ENCODE results near the gene VEPH1.

The VEPH1 gene

DNA sequence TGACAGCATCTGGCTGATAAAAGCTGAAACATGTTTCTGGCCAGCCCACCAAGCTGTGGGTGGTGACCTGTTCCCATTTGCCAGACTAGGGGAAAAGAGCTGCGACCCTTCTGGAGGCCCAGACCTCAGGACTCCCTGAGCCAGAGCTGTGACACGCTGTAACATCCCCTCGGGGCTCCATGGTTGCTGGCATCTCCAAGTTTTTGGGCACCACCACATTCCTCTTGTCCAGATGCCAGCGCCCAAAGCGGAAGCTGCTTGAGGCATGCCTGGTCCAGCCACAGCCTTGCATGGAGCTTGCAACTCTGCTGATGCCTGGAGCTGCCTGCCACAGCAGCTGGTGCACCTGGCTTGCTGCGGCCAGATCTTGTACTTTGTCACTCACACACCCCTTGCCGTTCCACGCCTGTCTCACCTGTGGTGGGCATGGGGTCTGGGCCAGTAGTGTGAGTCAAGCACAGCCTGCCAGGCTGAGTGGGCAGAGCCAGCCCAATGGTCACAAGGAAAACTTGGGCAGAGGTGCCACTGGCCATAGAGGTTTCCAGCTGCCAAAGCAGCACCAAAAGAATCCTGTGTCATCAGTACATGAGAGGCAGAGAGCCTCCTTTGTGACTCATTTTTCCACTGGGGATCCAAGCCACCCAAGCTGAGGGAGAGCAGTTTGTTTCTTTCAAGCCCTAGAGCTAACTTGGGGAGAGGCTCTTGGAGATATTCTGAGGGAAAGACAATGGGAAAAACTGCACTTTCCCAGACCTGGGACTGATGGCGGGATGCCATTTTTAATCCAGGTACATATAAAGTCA, 112.3 kb downstream of the VEPH1 start:
- Histone ChIP-seq H3K9me3 (ENCODE audit: severe bottlenecking) (no peaks in the 10 kb centered on the region), H3K4me3 (ENCODE audit: low read depth, low read length) (no peak overlapping the region), H3K27me3 (ENCODE audit: insufficient read depth, low read depth, severe bottlenecking) (no peaks in the 10 kb centered on the region), H3K27ac (no peak overlapping the region), H3K36me3 (no peaks in the 10 kb centered on the region)
- TF ChIP-seq, protein P1, sequence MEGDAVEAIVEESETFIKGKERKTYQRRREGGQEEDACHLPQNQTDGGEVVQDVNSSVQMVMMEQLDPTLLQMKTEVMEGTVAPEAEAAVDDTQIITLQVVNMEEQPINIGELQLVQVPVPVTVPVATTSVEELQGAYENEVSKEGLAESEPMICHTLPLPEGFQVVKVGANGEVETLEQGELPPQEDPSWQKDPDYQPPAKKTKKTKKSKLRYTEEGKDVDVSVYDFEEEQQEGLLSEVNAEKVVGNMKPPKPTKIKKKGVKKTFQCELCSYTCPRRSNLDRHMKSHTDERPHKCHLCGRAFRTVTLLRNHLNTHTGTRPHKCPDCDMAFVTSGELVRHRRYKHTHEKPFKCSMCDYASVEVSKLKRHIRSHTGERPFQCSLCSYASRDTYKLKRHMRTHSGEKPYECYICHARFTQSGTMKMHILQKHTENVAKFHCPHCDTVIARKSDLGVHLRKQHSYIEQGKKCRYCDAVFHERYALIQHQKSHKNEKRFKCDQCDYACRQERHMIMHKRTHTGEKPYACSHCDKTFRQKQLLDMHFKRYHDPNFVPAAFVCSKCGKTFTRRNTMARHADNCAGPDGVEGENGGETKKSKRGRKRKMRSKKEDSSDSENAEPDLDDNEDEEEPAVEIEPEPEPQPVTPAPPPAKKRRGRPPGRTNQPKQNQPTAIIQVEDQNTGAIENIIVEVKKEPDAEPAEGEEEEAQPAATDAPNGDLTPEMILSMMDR (IDR thresholded peaks at IDR 0.05; ENCODE audit: low read depth, low read length) = no peak
- DNase-seq = no peak

DNA sequence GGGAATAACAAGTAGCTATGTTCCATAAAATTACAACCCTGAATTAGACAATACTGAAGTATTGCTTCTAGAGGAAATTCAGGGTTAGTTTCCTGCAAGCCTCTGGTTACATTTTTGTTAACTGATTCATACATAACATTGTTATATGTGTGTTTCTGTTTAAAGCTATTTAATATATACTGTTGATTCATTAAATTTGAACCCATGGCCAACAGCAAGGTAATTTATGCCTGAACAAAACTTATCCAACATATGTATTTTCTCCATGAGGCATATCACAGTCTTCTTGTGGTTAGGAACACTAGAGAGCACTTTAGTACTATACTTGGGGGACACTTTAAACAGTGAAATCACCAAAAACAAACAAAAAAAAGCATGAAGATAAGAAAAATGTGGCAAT, 114.2 kb downstream of the VEPH1 start:
- Histone ChIP-seq H3K36me3 (no peaks in the 10 kb centered on the region), H3K4me3 (ENCODE audit: low read depth, low read length) (no peak overlapping the region), H3K9me3 (ENCODE audit: severe bottlenecking) (no peaks in the 10 kb centered on the region), H3K27me3 (ENCODE audit: insufficient read depth, low read depth, severe bottlenecking) (no peaks in the 10 kb centered on the region), H3K27ac (no peak overlapping the region)
- DNase-seq = no peak
- TF ChIP-seq, protein P1 (IDR thresholded peaks at IDR 0.05; ENCODE audit: low read depth, low read length) = no peak

DNA sequence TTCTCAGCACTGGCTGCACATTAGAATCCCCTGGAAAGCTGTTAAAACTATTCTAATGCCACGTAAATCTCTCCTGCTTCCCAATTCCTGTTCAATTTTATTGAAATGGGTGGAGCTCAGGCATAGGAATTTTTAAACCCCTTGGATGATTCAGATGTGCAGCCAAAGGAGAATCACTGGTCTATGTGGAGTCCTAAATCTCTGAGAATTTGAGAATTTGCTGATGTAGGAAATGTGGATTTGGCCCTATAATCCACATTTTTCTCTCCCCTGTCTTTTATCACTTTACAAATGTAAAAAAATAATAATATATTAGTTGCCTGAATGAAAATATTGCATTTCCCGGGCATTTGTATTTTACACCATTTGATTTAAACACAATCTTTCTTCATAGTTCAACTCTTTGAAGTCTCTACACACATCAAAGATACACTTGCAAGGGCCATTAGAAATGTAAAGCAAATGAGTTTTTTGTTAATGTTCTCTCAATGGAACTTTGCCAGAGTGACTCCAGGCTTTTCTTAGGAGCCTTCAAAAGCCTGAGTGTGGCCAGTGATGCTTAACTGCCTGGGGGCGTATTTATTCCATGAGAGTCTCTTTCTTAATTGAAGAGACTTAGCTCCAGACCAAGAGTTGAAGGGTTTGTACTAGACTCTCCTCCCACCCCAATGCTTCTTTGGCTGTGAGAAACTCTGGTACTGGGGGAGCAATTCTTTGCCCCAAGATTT, 115.3 kb downstream of the VEPH1 start:
- TF ChIP-seq, protein P1 (IDR thresholded peaks at IDR 0.05; ENCODE audit: low read depth, low read length) = no peak
- no peak overlapping the region for H3K27ac ChIP-seq
- DNase-seq = no peak
- H3K27me3 ChIP-seq (ENCODE audit: insufficient read depth, low read depth, severe bottlenecking) = no peaks in the 10 kb centered on the region
- no peak overlapping the region for H3K4me3 ChIP-seq (ENCODE audit: low read depth, low read length)
- no peaks in the 10 kb centered on the region for H3K9me3 ChIP-seq (ENCODE audit: severe bottlenecking)
- H3K36me3 ChIP-seq = no peaks in the 10 kb centered on the region

DNA sequence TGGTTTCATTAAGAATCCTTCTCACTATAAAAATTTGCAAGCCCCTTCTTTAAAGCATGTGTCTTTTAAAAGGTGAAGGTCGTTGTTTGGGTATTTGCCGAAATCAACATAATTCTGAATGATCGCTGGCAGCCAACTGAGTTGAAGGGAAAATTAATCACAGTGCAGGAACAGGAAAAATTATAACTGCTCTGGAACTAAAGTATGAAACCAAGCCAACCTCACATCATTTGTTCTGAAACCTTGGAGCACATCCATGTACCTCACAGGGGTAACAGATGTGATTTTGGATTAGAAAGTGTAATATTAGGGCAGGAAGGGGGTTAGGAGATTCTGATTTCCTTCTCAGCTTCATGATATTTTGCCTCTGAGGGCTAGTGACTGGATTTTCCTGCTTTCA, 118.7 kb downstream of the VEPH1 start:
- no peak for DNase-seq
- H3K27me3 ChIP-seq (ENCODE audit: insufficient read depth, low read depth, severe bottlenecking) = no peaks in the 10 kb centered on the region
- H3K4me3 ChIP-seq (ENCODE audit: low read depth, low read length) = no peak overlapping the region

DNA sequence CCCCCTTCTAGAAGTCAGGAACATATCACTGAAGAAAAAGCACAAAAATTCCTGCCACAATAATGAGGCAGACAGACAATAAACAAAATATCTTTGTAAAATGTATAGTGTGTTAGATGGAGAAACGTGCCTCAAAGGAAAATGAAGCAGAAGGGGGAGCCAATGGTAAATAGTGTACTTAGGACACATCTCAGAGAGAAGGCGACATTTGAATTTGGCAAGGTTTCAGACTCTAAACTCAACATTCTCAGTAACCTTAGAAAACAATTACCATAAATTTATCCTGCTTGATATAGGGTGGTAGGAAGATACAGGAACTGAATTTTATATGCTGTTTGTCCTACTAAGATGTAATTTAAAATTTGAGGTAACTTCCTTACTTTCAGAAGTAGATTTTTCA, 119.2 kb downstream of the VEPH1 start:
- no peak overlapping the region for H3K4me3 ChIP-seq (ENCODE audit: low read depth, low read length)

More for the DNA sequence above, 118.7 kb downstream of the VEPH1 start:
- Histone ChIP-seq H3K9me3 (ENCODE audit: severe bottlenecking) (no peaks in the 10 kb centered on the region), H3K36me3 (no peaks in the 10 kb centered on the region), H3K27ac (no peak overlapping the region)
- TF ChIP-seq, protein P1 (IDR thresholded peaks at IDR 0.05; ENCODE audit: low read depth, low read length) = no peak

More for the DNA sequence above, 119.2 kb downstream of the VEPH1 start:
- TF ChIP-seq, protein P1 (IDR thresholded peaks at IDR 0.05; ENCODE audit: low read depth, low read length) = no peak
- H3K9me3 ChIP-seq (ENCODE audit: severe bottlenecking) = no peaks in the 10 kb centered on the region
- H3K36me3 ChIP-seq = no peaks in the 10 kb centered on the region
- DNase-seq = no peak
- H3K27me3 ChIP-seq (ENCODE audit: insufficient read depth, low read depth, severe bottlenecking) = no peaks in the 10 kb centered on the region
- no peak overlapping the region for H3K27ac ChIP-seq
